Body of pancreas (tissue), 4 donors: ENCODE measurements around the gene EXD2. TPM values are rescaled to one million over a fixed set of nuclear protein-coding genes. Genes with fewer than 3 reads are reported as not detected.
A peak's percentile ranks its signal among the peaks of the same experiment; 100 is the strongest.

Source experiments
- ATAC-seq: fragments of 150-250 bp; one replicate; pipeline ENCODE4 v1.9.1; 2016
- DNase-seq, 4 donors: peaks; one replicate each; pipeline ENCODE4 v3.0.0-alpha.2; 2019
- H3K27ac ChIP-seq, 4 donors: fragments of 200-600 bp; sonication (generic); 1 replicate in 3 of 4; 2 replicates in 1 of 4; pipeline versions ENCODE4 v1.5.1 to v1.6.1; 2016 to 2019; ENCODE audit warnings: mild to moderate bottlenecking in 1 of 4, mixed read lengths in 1 of 4, moderate library complexity in 1 of 4
- H3K27me3 ChIP-seq, 2 donors: fragments of 200-600 bp; sonication (generic); one replicate each; pipeline ENCODE4 v1.6.0; 2016; ENCODE audit warnings: mild to moderate bottlenecking in 1 of 2
- H3K36me3 ChIP-seq, 2 donors: fragments of 200-600 bp; sonication (generic); replicated peaks in 1 of 2; 2 replicates each; pipeline ENCODE4 v1.5.1; 2016; ENCODE audit warnings: low read depth in 2 of 2; ENCODE audit not compliant: insufficient read depth in 1 of 2
- H3K4me1 ChIP-seq: fragments of 200-600 bp; sonication (generic); one replicate; pipeline ENCODE4 v1.6.0; 2016
- H3K4me3 ChIP-seq, 2 donors: fragments of 200-600 bp; sonication (generic); 1 replicate in 1 of 2; 2 replicates in 1 of 2; pipeline ENCODE4 v1.5.1; 2016 to 2019
- H3K9me3 ChIP-seq, 3 donors: fragments of 200-600 bp; sonication (generic); 1 replicate in 2 of 3; 2 replicates in 1 of 3; pipeline ENCODE4 v1.5.1; 2016
- POLR2A ChIP-seq, 3 donors: fragments of 450-650 bp; IDR thresholded peaks; one replicate each; pipeline ENCODE4 v1.6.1; 2016; ENCODE audit warnings: antibody characterized with exemption in 3 of 3, mild to moderate bottlenecking in 2 of 3
- WGBS, 2 donors: methylation state at CpG; one replicate each; pipeline ENCODE4 v1.1.5; 2017; 5-methylcytosine and 5-hydroxymethylcytosine counted together
- intact Hi-C: fragments of 100-400 bp; cut with DNase I; formaldehyde crosslinking; loops from one replicate; pipeline ENCODE4 v1.15.1; 2023
- total RNA-seq, 2 donors: library from RNA; depleted of rRNA; stranded (reverse); fragments of >200 nt; gene quantifications; one replicate each; pipeline ENCODE4 v1.1.0, GENCODE V29; 2016
- TF ChIP-seq, protein P1 (sequence below), 7 experiments: fragments of 450-650 bp in 4 of 7; fragments of 200-600 bp in 3 of 7; sonication (generic) in 3 of 7; IDR thresholded peaks; one replicate each; pipeline ENCODE4 v1.5.1; 2016 to 2019; ENCODE audit warnings: antibody characterized with exemption in 7 of 7

EXD2 gene
- total RNA-seq, 2 donors from 2014 or later, result 11.2 to 21.5 TPM

DNA sequence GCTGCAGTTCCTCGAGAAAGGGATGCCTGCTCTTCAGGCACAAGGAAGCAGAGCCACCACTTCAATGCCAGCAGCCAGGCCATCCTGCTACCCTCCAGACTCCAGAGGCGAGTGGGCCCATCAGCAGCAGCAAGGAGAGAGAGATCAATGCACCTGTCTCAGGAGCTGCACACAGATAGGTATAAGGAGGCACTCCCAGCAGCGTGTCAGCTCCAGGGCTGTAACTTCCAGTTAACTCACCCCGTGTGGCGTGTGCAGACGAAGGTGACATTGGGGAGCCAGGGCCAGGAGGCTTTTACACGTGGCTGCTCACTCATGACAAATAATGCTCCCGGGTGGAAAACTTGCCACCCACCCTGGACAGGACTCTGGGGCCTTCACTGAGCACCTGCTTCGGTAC, 92.9 kb downstream of the EXD2 start:
- DNase-seq, result no peak
- TF ChIP-seq, protein P1, sequence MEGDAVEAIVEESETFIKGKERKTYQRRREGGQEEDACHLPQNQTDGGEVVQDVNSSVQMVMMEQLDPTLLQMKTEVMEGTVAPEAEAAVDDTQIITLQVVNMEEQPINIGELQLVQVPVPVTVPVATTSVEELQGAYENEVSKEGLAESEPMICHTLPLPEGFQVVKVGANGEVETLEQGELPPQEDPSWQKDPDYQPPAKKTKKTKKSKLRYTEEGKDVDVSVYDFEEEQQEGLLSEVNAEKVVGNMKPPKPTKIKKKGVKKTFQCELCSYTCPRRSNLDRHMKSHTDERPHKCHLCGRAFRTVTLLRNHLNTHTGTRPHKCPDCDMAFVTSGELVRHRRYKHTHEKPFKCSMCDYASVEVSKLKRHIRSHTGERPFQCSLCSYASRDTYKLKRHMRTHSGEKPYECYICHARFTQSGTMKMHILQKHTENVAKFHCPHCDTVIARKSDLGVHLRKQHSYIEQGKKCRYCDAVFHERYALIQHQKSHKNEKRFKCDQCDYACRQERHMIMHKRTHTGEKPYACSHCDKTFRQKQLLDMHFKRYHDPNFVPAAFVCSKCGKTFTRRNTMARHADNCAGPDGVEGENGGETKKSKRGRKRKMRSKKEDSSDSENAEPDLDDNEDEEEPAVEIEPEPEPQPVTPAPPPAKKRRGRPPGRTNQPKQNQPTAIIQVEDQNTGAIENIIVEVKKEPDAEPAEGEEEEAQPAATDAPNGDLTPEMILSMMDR (IDR thresholded peaks at IDR 0.05), result no peak
- TF ChIP-seq POLR2A (IDR thresholded peaks at IDR 0.05), result no peak

DNA sequence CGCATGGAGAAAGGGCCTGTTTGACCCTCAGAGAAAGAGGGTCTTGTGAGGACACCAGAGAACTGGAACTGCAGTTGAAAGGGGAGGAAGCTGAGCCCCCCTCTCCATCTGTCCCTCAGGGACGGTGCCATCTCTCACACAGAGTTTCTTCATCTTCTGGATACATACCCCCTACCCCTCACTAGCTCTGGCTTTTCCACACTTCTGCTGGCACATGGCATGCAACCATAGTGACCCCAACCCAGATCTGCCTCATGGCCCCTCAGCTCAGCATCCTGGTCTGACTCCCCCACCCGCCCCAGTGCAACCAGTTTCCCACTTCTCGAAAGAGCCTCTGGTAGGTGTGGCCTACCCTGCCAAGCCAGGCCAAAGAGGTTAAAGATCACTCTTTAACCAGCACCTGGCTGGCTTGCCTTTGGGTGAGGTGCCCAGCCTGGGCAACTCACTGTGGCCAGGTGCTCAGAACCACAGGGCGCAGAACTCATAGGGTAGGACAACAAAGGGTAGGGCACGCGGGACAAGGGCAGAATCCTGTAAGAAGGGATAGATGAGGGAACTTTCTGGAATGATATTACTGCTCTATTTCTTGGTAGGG, 94.5 kb downstream of the EXD2 start:
- Histone ChIP-seq H3K4me3 (no peak overlapping the region), H3K9me3 (no peaks in the 10 kb centered on the region), H3K4me1 (peaks cover 13% of the 10 kb centered on the region), H3K27ac (no peak overlapping the region), H3K36me3 (no peaks in the 10 kb centered on the region), H3K27me3 (no peaks in the 10 kb centered on the region)
- TF ChIP-seq, protein P1 (IDR thresholded peaks at IDR 0.05), result no peak
- no peak for TF ChIP-seq POLR2A (IDR thresholded peaks at IDR 0.05)
- DNase-seq (no peak), ATAC-seq (no peak)
- 63 to 84% methylated on average over 7 of the region's 7 CpGs for WGBS, 2 donors
- intact Hi-C loops, result no loop called here

More for the DNA sequence above, 92.9 kb downstream of the EXD2 start:
- Histone ChIP-seq H3K36me3 (no peaks in the 10 kb centered on the region), H3K9me3 (no peaks in the 10 kb centered on the region), H3K4me3 (no peak overlapping the region), H3K27me3 (no peaks in the 10 kb centered on the region), H3K4me1 (peaks cover 13% of the 10 kb centered on the region), H3K27ac (no peak overlapping the region)
- intact Hi-C loops, result no loop called here
- no peak for ATAC-seq
- WGBS, 2 donors, result 65 to 74% methylated on average over 8 to 9 of the region's 9 CpGs

DNA sequence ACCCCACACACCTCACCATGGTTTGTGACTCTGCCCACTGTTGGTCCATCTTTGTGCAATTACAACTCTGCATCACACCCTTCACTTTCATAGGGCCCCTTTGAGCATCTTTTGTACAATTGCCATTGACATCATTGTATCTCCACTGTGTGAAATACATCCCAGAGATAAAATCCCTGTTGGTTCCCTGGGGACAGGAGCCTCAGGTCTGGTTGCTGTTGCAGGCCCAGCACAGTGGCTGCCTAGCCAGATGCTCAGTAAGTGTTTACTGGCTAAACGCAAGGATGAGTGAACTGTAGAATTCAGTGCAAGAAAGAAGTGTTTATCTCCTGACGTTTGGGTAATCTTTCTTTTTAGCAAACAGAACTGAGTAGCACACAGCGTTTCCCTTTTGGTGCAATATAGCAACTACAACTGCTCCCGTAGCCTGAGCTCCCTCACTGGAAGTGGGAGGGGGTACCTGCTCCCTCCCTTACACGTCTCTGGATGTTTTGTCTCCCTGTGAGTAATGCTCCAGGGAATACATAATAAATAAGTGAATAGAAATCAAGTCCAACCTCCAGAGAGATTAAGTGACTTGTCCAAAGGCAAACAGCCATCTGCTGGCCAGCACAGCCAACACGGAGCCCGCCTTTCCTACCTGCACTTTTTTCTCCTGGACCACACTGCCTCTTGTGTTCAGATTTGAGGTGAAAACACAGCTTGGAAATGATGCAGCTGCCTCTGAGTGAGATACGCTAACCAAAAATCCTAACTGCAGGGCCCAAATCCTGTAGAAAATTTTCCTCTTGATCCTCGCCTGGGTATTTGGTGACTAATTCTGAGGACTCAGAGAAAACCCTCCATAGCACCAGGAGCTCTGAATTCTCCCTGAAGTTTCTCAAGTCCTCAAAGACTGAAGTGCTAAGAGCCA, 96.1 kb downstream of the EXD2 start:
- no peak for TF ChIP-seq POLR2A (IDR thresholded peaks at IDR 0.05)
- TF ChIP-seq, protein P1 (IDR thresholded peaks at IDR 0.05), result no peak
- Histone ChIP-seq H3K4me1 (peaks cover 13% of the 10 kb centered on the region), H3K27ac (peak overlapping the region in 2 of 4 donors; percentile 35 to 53), H3K4me3 (no peak overlapping the region), H3K36me3 (no peaks in the 10 kb centered on the region), H3K27me3 (no peaks in the 10 kb centered on the region), H3K9me3 (no peaks in the 10 kb centered on the region)
- WGBS, 2 donors, result 58 to 63% methylated on average over 9 of the region's 9 CpGs
- no peak for DNase-seq
- peak; percentile 14 for ATAC-seq
- intact Hi-C loops, result no loop called here

DNA sequence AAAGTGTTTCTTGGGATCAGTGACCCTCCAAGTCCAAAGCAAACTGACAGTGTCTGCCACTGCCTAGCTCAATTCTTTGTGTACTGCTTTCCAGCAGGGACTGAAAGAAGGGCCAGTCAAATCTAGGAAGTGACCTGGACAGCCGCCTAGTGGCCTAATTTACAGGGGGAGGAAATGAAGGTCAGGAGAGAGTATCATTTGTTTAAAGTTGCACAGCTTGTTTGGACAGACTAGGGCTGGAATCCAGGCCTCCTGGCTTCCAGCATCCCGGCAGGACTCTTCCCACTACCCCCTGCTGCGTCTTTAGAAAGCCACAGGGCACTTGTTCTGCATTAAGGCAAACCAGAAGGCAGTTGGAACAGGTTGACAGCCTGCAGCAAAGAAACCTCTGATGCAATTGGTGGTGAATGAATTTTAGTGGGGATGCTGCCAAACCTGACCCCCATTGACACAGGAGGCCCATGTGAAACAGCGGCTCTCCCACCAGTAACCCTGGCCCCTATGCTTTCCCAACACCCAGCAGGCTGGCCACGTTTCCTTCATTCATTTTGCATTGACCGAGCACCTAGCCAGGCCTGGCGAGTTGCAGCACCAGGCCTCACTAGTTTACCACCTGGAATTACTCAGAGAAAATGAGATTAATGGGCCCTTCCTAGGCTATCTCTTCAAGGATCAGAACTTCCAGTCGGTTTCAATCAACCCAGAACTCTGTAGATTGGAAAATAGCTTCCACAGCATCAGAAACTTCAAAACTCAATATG, 96.9 kb downstream of the EXD2 start:
- no peaks in the 10 kb centered on the region for H3K9me3 ChIP-seq
- H3K27me3 ChIP-seq, result no peaks in the 10 kb centered on the region
- H3K27ac ChIP-seq, result peak overlapping the region in 2 of 4 donors; percentile 35 to 53
- DNase-seq, result peak; percentile 37 to 54 (median 48)
- H3K36me3 ChIP-seq, result no peaks in the 10 kb centered on the region
- no peak overlapping the region for H3K4me3 ChIP-seq
- H3K4me1 ChIP-seq, result peaks cover 13% of the 10 kb centered on the region
- intact Hi-C loops, result no loop called here
- peak; percentile 69 for ATAC-seq
- 56 to 66% methylated on average over 8 of the region's 8 CpGs for WGBS, 2 donors
- TF ChIP-seq, protein P1 (IDR thresholded peaks at IDR 0.05), result peak in 5 of 7 experiments; percentile 13 to 51 (median 44)
- TF ChIP-seq POLR2A (IDR thresholded peaks at IDR 0.05), result no peak
